Karpas-422 (cell line): Measurements from ENCODE around the gene PACRG. TPM values are rescaled to one million over a fixed set of nuclear protein-coding genes. Genes with fewer than 3 reads are reported as not detected.

Source experiments
- DNase-seq: peaks from one replicate; pipeline ENCODE4 v3.0.0-alpha.2; 2015
- H2AFZ ChIP-seq: fragments of 200-600 bp; sonication (generic); 2 replicates; pipeline ENCODE4 v1.6.1; 2014; ENCODE audit warnings: antibody characterized with exemption, low read length, mixed read lengths
- H3K27ac ChIP-seq: fragments of 200-600 bp; sonication (generic); 2 replicates; pipeline ENCODE4 v1.5.1; 2014; ENCODE audit warnings: mild to moderate bottlenecking, low read length, moderate library complexity
- H3K27me3 ChIP-seq: fragments of 200-600 bp; sonication (generic); 2 replicates; pipeline ENCODE4 v1.6.1; 2014; ENCODE audit warnings: low read length, mixed read lengths
- H3K36me3 ChIP-seq: fragments of 200-600 bp; sonication (generic); 2 replicates; pipeline ENCODE4 v1.6.1; 2014; ENCODE audit warnings: low read length, mixed read lengths; ENCODE audit not compliant: insufficient read depth
- H3K4me1 ChIP-seq: fragments of 200-600 bp; sonication (generic); 2 replicates; pipeline ENCODE4 v1.6.1; 2014; ENCODE audit warnings: mild to moderate bottlenecking, low read length, mixed read lengths
- H3K4me2 ChIP-seq: fragments of 200-600 bp; sonication (generic); 2 replicates; pipeline ENCODE4 v1.6.1; 2014; ENCODE audit warnings: low read length, low read depth, mild to moderate bottlenecking; ENCODE audit not compliant: poor library complexity, severe bottlenecking
- H3K4me3 ChIP-seq: fragments of 200-600 bp; sonication (generic); 2 replicates; pipeline ENCODE4 v1.5.1; 2014; ENCODE audit warnings: mild to moderate bottlenecking, antibody characterized with exemption, low read length, mixed read lengths
- H3K79me2 ChIP-seq: fragments of 200-600 bp; sonication (generic); 2 replicates; pipeline ENCODE4 v1.6.1; 2014; ENCODE audit warnings: mild to moderate bottlenecking, low read length, mixed read lengths
- H3K9ac ChIP-seq: fragments of 200-600 bp; sonication (generic); 2 replicates; pipeline ENCODE4 v1.6.0; 2014; ENCODE audit warnings: low read length
- H3K9me2 ChIP-seq: fragments of 200-600 bp; sonication (generic), shearing (Covaris generic); replicated peaks from 2 replicates; pipeline ENCODE4 v1.6.0; 2014; ENCODE audit warnings: mild to moderate bottlenecking, low read length, moderate library complexity; ENCODE audit not compliant: insufficient read depth
- H3K9me3 ChIP-seq: fragments of 300-700, 200-600 bp; sonication (generic); 2 replicates; pipeline ENCODE4 v1.6.1; 2014; ENCODE audit warnings: low read length, mixed read lengths
- H4K20me1 ChIP-seq: fragments of 200-600 bp; sonication (generic); 2 replicates; pipeline ENCODE4 v1.6.1; 2014; ENCODE audit warnings: mild to moderate bottlenecking, antibody characterized with exemption, low read length, low read depth; ENCODE audit not compliant: insufficient read depth
- total RNA-seq: library from RNA; depleted of rRNA; stranded (reverse); fragments of >200 nt; shearing (Covaris generic); gene quantifications from 2 replicates; pipeline ENCODE4 v1.2.3, GENCODE V29; 2014; ENCODE audit warnings: low replicate concordance

Gene PACRG
- total RNA-seq, 1 experiment from 2014 or later: not detected

DNA sequence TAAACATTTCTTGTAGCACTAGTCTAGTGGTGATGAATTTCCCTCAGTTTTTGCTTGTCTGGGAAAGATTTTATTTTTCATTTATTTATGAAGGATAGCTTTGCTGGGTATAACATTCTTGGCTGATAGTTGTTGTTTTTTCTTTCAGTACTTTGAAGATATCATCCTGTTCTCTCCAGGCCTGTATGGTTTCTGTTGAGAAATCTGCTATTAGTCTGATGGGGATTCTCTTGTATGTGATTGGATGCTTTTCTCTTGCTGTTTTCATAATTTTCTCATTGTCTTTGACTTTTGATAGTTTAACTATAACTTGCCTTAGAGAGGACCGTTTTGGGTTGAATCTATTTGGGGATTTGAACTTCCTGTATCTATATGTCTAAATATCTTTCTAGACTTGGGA, 207.1 kb downstream of the PACRG start:
- DNase-seq: no peak
- Histone ChIP-seq H3K36me3 (no peaks in the 10 kb centered on the region), H2AFZ (no peak overlapping the region), H3K27me3 (no peaks in the 10 kb centered on the region), H3K4me3 (no peak overlapping the region), H4K20me1 (no peaks in the 10 kb centered on the region), H3K9ac (no peak overlapping the region), H3K9me2 (no peaks in the 10 kb centered on the region), H3K4me1 (no peaks in the 10 kb centered on the region), H3K4me2 (no peak overlapping the region), H3K27ac (no peak overlapping the region), H3K79me2 (no peaks in the 10 kb centered on the region), H3K9me3 (peaks cover 21% of the 10 kb centered on the region)

DNA sequence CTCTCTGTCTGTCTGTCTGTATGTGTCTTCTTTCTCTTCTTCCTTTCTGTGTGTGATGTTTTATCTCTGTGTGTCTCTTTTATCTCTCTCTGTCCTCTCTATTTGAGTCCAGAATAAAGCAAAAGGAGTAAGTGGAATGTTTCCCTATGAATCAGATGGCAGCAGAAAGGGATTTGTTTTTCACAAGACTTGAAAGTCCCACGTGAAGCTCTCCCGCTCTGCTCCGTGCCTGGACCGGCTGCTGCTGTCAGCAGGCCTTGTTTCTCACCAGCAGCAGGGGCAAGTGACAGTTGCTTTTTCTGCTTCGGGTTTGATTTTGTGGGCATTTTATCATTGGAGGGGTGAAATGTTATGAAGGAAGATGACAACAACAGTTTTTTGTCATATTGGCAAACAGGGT, 212.7 kb downstream of the PACRG start:
- no peak for DNase-seq
- Histone ChIP-seq H3K4me2 (no peak overlapping the region), H3K79me2 (no peaks in the 10 kb centered on the region), H3K36me3 (no peaks in the 10 kb centered on the region), H3K27ac (no peak overlapping the region), H2AFZ (no peak overlapping the region), H3K4me3 (no peak overlapping the region), H3K4me1 (no peaks in the 10 kb centered on the region), H4K20me1 (no peaks in the 10 kb centered on the region), H3K9me3 (peaks cover 34% of the 10 kb centered on the region), H3K27me3 (no peaks in the 10 kb centered on the region), H3K9ac (no peak overlapping the region), H3K9me2 (no peaks in the 10 kb centered on the region)

DNA sequence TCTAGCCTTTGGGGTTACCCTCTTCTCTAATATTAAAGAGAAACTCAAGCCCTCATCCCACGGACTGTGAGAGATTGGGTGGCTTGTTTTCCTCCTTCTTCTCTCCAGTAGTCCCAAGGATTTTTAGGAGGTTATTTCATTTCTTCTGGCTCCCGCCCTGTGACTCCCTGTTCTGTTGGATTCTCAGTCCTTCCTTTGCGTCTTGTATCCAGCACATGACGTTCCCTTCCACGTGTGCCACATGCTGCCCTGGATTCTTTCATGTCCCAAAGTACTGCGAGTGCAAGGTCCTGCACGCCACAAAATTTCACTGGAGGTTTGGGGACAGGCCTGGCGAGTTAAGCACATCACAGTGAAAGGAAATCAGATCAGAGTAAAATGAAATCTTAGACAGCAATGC, 213.4 kb downstream of the PACRG start:
- no peaks in the 10 kb centered on the region for H3K4me1 ChIP-seq
- H3K9me3 ChIP-seq: peaks cover 40% of the 10 kb centered on the region
- DNase-seq: no peak
- no peaks in the 10 kb centered on the region for H3K79me2 ChIP-seq
- no peak overlapping the region for H3K4me3 ChIP-seq
- no peaks in the 10 kb centered on the region for H3K9me2 ChIP-seq
- H2AFZ ChIP-seq: no peak overlapping the region
- H3K9ac ChIP-seq: no peak overlapping the region
- H3K27me3 ChIP-seq: no peaks in the 10 kb centered on the region
- H4K20me1 ChIP-seq: no peaks in the 10 kb centered on the region
- H3K4me2 ChIP-seq: no peak overlapping the region
- no peak overlapping the region for H3K27ac ChIP-seq
- no peaks in the 10 kb centered on the region for H3K36me3 ChIP-seq

DNA sequence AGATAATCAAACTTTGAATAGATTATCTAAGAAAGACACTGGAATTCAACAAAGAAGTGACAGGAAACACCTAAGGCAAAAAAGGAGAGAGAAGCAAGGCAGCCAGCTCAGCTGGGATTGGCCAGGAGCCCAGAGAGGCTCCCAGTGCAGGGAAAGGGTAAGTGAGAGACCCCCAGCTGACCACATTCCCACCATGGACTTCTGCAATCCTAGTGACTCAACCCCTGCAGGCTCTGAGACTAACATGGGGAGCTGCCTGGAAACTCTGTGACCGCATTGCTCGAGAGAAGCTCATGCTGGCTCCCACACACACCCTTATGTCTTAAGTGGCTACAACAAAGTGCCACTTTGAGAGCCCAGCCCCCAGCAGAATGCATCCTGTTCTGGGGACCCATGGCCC, 215.1 kb downstream of the PACRG start:
- Histone ChIP-seq H3K4me3 (no peak overlapping the region), H3K4me2 (no peak overlapping the region), H4K20me1 (no peaks in the 10 kb centered on the region), H3K36me3 (no peaks in the 10 kb centered on the region), H3K4me1 (no peaks in the 10 kb centered on the region), H3K9me2 (no peaks in the 10 kb centered on the region), H3K79me2 (no peaks in the 10 kb centered on the region), H2AFZ (no peak overlapping the region), H3K27ac (no peak overlapping the region), H3K9me3 (peaks cover 45% of the 10 kb centered on the region), H3K27me3 (no peaks in the 10 kb centered on the region), H3K9ac (no peak overlapping the region)
- no peak for DNase-seq

DNA sequence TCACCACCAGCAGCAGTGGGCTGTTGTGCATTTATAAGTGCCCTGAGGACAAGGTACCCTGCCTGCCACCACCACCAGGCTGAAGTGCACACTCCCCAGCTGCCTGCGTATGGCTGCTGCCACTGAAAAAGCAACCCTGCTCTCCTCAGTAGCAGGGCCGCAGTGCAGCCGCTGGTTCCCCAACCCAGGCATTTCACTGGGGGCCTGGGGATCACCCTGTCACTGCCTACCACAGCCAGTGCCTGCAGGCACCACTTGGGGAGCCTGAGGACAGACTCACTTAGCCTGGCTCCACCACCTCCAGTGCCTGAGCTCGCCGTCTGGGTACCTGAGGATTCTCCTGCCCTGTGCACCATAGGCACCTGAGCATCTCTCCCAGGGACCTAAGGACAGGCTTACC, 215.6 kb downstream of the PACRG start:
- H3K9me2 ChIP-seq: no peaks in the 10 kb centered on the region

DNA sequence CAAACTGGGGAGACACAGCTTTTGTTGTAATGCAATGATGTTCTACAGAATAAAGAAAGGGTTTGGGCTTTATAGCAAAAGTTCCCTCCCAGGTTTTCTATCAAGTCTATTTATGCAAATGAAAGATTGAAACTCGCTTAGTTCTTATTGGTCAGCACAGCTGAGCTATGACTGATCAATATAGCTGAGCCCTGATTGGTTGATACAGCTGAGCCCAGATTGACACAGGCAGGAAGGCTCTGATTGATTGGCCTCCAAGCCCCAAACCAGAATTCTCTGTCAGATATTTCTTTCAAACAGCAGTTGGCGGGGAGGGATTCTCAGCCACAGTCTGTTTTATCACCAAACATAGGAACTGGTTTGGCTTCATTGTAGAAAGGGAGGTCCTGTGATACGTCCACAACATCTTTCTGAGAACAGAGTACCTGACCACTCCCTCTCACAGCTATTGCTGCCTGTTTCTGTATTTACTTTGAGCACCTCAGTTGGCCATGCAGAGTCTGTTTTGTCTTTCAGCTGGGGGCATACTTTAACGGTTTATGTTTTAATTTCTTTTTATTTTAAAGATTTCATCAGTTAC, 223.5 kb downstream of the PACRG start:
- no peak overlapping the region for H2AFZ ChIP-seq
- no peaks in the 10 kb centered on the region for H3K36me3 ChIP-seq
- no peaks in the 10 kb centered on the region for H3K27me3 ChIP-seq

More for the DNA sequence above, 215.6 kb downstream of the PACRG start:
- H3K79me2 ChIP-seq: no peaks in the 10 kb centered on the region
- H4K20me1 ChIP-seq: no peaks in the 10 kb centered on the region
- H3K27me3 ChIP-seq: no peaks in the 10 kb centered on the region
- no peak overlapping the region for H3K4me3 ChIP-seq
- no peak overlapping the region for H3K27ac ChIP-seq
- H3K9me3 ChIP-seq: peaks cover 49% of the 10 kb centered on the region
- DNase-seq: no peak
- no peak overlapping the region for H3K4me2 ChIP-seq
- no peak overlapping the region for H2AFZ ChIP-seq
- no peaks in the 10 kb centered on the region for H3K4me1 ChIP-seq
- H3K36me3 ChIP-seq: no peaks in the 10 kb centered on the region
- H3K9ac ChIP-seq: no peak overlapping the region

DNA sequence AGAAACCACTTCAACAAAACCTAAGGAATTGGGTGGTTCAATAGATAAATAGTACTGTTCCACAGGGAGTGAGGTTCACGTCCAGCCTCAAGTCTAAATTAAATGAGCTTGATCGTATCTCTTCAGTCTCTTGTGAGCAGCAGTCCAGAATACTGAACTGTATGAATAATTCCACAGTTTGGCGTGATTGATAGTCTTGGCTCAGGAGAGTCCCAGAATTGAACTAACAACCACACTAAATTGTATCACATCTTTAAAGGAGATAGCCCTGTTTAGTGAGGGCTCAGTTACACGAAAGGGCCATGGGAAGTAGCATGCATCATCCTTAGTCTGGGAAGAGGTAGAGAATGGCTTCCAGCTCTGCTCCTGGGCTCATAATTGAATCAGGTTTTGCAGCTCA, 224.6 kb downstream of the PACRG start:
- Histone ChIP-seq H3K27ac (no peak overlapping the region), H3K4me1 (no peaks in the 10 kb centered on the region), H3K4me3 (no peak overlapping the region)

More for the DNA sequence above, 223.5 kb downstream of the PACRG start:
- H3K4me1 ChIP-seq: no peaks in the 10 kb centered on the region
- no peak overlapping the region for H3K4me3 ChIP-seq
- H3K9me3 ChIP-seq: peaks cover 27% of the 10 kb centered on the region
- no peaks in the 10 kb centered on the region for H4K20me1 ChIP-seq
- no peaks in the 10 kb centered on the region for H3K79me2 ChIP-seq
- no peak overlapping the region for H3K9ac ChIP-seq
- DNase-seq: no peak
- no peaks in the 10 kb centered on the region; the same call in 1 of the 2 replicates for H3K9me2 ChIP-seq
- no peak overlapping the region for H3K4me2 ChIP-seq
- no peak overlapping the region for H3K27ac ChIP-seq

DNA sequence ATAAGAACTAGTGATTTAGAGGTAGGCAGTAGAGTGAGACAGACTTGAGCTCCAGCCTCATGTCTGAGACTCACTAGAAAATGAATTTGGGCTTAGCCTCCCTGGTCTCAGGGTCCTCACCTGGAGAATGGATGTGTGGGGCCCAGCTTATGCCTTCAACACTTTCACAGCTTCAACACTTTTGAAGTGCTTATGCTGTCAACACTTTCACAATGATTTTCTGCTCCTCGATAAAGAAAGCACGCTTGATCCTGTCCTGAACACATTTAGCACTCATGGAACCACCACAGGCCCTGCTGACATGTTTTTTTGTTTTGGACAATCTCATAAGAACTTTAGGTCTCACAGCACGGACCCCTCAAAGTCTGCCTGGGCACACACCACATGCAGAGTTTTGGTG, 229.3 kb downstream of the PACRG start:
- no peaks in the 10 kb centered on the region; the same call in 1 of the 2 replicates for H3K9me2 ChIP-seq
- no peak overlapping the region for H2AFZ ChIP-seq
- no peak overlapping the region for H3K4me2 ChIP-seq
- H3K27me3 ChIP-seq: no peaks in the 10 kb centered on the region
- H3K36me3 ChIP-seq: no peaks in the 10 kb centered on the region
- no peak for DNase-seq
- no peak overlapping the region for H3K4me3 ChIP-seq
- H3K9ac ChIP-seq: no peak overlapping the region
- H4K20me1 ChIP-seq: no peaks in the 10 kb centered on the region
- no peaks in the 10 kb centered on the region for H3K79me2 ChIP-seq
- H3K4me1 ChIP-seq: no peaks in the 10 kb centered on the region
- peaks cover 22% of the 10 kb centered on the region for H3K9me3 ChIP-seq
- no peak overlapping the region for H3K27ac ChIP-seq

More for the DNA sequence above, 224.6 kb downstream of the PACRG start:
- DNase-seq: no peak
- no peak overlapping the region for H3K4me2 ChIP-seq
- H3K9me2 ChIP-seq: no peaks in the 10 kb centered on the region; the same call in 1 of the 2 replicates
- H3K9me3 ChIP-seq: peaks cover 23% of the 10 kb centered on the region
- H3K79me2 ChIP-seq: no peaks in the 10 kb centered on the region
- H3K9ac ChIP-seq: no peak overlapping the region
- no peaks in the 10 kb centered on the region for H3K36me3 ChIP-seq
- H3K27me3 ChIP-seq: no peaks in the 10 kb centered on the region
- H2AFZ ChIP-seq: no peak overlapping the region
- H4K20me1 ChIP-seq: no peaks in the 10 kb centered on the region
